GM12873 (cell line): ENCODE data around the gene EEF1AKMT3.
A peak's percentile ranks its signal among the peaks of the same experiment; 100 is the strongest.

Experiments used
- TF ChIP-seq, protein P1 (sequence below): IDR thresholded peaks from 2 replicates; pipeline ENCODE4 v1.5.1; 2012; ENCODE audit warnings: low read depth, mild to moderate bottlenecking, moderate library complexity, low read length, control low read depth; ENCODE audit not compliant: insufficient read depth; ENCODE audit errors: missing control alignments

Gene EEF1AKMT3

DNA sequence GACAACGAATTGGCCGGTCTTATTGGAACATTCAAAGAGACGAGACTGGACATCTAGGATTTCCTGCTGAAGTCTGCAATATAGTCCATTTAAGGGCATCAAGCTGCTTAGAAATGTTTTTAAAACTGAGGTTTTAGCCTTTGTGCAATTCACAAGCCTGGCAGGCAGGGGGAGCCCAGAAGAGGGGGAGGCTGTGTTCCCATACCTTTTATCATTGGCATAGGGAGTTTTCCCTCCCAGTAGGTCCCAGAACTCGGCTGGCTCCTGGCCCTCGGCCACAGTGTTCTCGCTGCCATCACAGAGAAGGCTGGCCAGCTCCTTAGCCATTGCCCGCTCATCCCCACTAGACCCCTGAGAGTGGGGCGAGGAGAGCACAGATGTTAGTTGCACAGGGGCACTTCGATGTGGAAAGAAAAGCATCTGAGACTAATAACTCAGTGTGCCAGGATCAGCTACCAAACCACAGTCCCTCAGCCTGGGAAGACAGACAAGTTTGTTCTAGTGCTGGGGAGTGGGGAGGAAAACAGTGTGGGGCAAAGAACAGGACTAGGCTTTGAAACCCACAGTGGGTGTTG is 31.0 kb downstream of the EEF1AKMT3 start:
- TF ChIP-seq, protein P1, sequence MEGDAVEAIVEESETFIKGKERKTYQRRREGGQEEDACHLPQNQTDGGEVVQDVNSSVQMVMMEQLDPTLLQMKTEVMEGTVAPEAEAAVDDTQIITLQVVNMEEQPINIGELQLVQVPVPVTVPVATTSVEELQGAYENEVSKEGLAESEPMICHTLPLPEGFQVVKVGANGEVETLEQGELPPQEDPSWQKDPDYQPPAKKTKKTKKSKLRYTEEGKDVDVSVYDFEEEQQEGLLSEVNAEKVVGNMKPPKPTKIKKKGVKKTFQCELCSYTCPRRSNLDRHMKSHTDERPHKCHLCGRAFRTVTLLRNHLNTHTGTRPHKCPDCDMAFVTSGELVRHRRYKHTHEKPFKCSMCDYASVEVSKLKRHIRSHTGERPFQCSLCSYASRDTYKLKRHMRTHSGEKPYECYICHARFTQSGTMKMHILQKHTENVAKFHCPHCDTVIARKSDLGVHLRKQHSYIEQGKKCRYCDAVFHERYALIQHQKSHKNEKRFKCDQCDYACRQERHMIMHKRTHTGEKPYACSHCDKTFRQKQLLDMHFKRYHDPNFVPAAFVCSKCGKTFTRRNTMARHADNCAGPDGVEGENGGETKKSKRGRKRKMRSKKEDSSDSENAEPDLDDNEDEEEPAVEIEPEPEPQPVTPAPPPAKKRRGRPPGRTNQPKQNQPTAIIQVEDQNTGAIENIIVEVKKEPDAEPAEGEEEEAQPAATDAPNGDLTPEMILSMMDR, result peak; percentile 77

DNA sequence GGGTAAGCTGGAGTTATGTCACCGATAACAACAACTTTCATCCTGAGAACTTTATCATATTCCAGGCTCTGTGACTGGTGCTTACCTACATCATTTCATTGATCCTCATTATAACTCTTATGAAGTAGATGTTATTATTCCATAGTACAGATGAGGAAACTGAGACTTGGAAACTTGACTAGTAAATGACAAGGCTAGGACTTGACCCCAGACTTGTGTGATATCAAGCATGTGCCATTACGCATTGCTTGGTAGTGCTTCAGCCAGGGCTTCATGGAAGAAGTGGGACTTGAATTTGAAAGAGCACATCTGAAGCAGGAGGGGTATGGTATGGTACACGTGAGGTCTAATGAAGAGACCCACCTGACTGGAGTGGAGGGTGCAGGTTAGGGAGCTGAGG is 34.3 kb downstream of the EEF1AKMT3 start:
- TF ChIP-seq, protein P1, result no peak

DNA sequence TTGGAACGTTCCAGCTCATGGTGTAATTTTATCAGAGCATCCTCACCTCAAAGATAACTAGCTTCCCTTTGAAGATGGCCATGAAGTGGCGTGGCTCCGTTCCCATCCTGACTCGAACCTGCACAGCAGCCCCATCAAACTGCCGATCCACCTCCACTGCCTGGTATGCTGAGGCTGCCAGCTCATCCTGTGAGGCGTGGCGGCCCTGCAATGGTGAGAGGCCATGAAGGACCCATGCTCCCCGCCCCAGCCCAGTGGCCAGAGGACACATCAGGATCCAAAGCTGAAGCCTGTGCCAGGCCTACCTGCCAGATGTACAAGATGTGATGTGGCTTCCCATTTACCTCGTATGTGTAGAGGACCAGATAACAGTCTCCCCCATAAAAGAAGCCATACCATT is 34.9 kb downstream of the EEF1AKMT3 start:
- TF ChIP-seq, protein P1, result no peak

DNA sequence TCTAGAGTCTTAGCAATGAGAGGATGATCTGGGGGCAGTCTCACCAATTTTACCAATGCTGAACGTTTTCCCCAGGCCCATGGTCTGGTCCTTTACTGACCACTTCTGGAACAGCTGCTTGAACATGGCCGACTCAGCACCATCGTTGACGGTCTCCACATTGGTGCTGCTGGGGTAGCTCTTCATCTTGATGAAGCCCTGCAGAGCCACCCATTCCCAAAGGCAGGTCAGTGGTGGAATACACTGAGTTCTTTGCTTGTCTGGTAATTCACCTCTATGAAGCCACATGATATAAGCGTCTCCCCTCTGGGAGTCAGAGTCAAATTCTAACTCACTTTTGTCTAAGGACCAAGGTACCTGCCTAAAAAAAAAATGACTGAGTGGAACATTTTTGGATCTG is 35.9 kb downstream of the EEF1AKMT3 start:
- TF ChIP-seq, protein P1, result no peak

DNA sequence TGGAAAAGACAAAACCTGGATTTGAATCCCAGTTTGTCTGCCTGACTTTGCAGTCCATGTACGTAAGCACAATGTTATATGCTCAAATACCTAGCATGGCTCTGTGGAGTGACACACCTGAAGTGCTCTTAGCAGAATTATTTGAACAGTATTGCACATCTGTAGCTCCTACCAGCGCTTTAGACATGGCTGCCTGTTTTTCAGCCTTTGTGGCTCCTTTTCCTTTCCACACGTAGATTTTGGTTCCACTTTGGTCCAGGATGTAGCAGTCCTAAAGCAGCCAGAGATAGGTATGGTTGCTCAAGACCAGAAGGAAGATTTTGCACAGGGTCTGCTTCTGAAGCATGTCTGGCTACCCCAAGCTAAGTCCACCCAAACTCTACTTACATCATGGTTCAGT is 37.0 kb downstream of the EEF1AKMT3 start:
- TF ChIP-seq, protein P1, result no peak

DNA sequence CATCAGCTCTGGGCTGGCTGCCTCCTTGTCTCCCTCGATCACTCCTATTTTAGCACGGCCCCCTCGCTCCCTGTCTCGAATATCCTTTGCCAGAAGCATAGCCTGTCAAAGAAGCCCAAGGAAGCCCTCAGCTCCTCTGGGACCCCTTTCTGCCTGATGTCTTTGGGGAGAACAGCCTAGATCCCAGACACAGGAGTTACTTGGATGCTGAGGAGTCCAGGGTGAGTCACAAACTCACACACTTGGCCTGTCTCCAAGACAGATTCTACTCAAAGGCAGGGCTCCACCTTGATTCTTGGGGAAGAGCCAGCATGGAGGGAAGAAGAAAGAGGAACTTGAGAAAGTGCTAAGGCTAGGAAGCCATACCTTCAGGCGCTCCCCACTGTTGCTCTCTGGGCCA is 38.0 kb downstream of the EEF1AKMT3 start:
- TF ChIP-seq, protein P1, result no peak

DNA sequence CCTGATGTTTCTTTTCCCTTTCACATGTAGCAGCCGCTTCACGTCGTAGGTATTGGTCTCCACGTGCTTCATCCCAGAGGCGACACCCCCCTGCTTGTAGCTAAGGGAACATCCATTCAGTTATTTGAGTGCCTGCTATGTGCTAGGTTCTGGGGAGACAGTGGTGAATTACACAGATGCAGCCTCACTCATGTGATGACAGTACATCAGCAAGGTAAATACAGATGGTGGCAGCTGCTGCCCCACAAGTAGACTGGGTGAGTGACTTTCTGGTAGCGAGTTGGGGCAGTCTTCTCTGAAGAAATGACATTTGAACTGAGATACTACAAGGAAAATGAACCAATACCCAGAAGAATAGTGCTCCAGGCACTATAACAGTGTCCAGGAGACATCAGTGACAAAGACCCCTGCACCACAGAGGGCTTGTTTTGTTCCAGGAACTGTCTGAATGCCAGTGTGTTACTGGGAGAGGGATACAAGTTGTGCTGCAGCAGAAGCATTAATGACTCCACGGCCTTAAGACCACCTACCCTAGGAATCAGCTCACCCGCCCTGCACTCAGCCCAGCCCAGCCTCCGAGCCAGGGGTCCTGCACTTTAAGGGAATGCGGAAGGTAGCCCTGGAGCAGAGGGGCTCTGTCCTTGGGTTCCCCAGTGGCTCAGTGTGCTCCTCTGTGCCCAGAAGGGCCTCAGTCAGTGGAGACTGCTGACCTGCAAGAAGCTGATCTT is 38.8 kb downstream of the EEF1AKMT3 start:
- TF ChIP-seq, protein P1, result no peak
